HCT116 (cell line): Measurements from ENCODE around the gene CTXND1.

Experiments
- CEBPB ChIP-seq: IDR thresholded peaks from 2 replicates; pipeline ENCODE4 v1.6.1; 2012; ENCODE audit warnings: low read depth
- EZH2 ChIP-seq: fragments of 200-600 bp; sonication (generic); IDR thresholded peaks from 2 replicates; pipeline ENCODE4 v1.6.1; 2017; ENCODE audit warnings: antibody characterized with exemption, mixed run types
- JUND ChIP-seq: IDR thresholded peaks from 2 replicates; pipeline ENCODE4 v1.6.1; 2012
- MAX ChIP-seq: IDR thresholded peaks from 2 replicates; pipeline ENCODE4 v1.6.1; 2012
- RAD21 ChIP-seq: IDR thresholded peaks from 2 replicates; pipeline ENCODE4 v1.6.1; 2012; ENCODE audit warnings: low read depth, mild to moderate bottlenecking
- SIN3A ChIP-seq: IDR thresholded peaks from 2 replicates; pipeline ENCODE4 v1.6.1; 2012; ENCODE audit warnings: low read depth
- SP1 ChIP-seq: IDR thresholded peaks from 2 replicates; pipeline ENCODE4 v1.6.1; 2012; ENCODE audit warnings: low read depth
- ZFX ChIP-seq: fragments of 450-650 bp; IDR thresholded peaks from 2 replicates; pipeline ENCODE4 v1.6.1; 2017
- ZNF274 ChIP-seq: fragments of 200-500 bp; sonication (Bioruptor generic); IDR thresholded peaks from 2 replicates; pipeline ENCODE4 v1.6.1; 2014; ENCODE audit warnings: mild to moderate bottlenecking, low read depth, low read length, inconsistent platforms
- TF ChIP-seq, protein P1 (sequence below): IDR thresholded peaks from 2 replicates; pipeline ENCODE4 v1.6.1; 2011; ENCODE audit warnings: mild to moderate bottlenecking, low read length, moderate library complexity; ENCODE audit not compliant: insufficient replicate concordance; ENCODE audit errors: extremely low read depth
- TF ChIP-seq, protein P2 (sequence below), 3 experiments: fragments of 200-600 bp in 1 of 3; sonication (generic) in 1 of 3; IDR thresholded peaks in 2 of 3; conservative IDR thresholded peaks in 1 of 3; 2 replicates each; pipeline ENCODE4 v1.5.1; 2012 to 2017; ENCODE audit warnings: low read depth in 2 of 3, low read length in 2 of 3, antibody characterized with exemption in 1 of 3, borderline replicate concordance in 1 of 3, control low read depth in 1 of 3, mild to moderate bottlenecking in 1 of 3, mixed read lengths in 1 of 3, mixed run types in 1 of 3, moderate library complexity in 1 of 3; ENCODE audit not compliant: insufficient read depth in 1 of 3

- TF ChIP-seq, protein P1, sequence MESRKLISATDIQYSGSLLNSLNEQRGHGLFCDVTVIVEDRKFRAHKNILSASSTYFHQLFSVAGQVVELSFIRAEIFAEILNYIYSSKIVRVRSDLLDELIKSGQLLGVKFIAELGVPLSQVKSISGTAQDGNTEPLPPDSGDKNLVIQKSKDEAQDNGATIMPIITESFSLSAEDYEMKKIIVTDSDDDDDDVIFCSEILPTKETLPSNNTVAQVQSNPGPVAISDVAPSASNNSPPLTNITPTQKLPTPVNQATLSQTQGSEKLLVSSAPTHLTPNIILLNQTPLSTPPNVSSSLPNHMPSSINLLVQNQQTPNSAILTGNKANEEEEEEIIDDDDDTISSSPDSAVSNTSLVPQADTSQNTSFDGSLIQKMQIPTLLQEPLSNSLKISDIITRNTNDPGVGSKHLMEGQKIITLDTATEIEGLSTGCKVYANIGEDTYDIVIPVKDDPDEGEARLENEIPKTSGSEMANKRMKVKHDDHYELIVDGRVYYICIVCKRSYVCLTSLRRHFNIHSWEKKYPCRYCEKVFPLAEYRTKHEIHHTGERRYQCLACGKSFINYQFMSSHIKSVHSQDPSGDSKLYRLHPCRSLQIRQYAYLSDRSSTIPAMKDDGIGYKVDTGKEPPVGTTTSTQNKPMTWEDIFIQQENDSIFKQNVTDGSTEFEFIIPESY: no peak
- TF ChIP-seq ZFX (no peak), RAD21 (no peak), EZH2 (no peak), ZNF274 (no peak), JUND (no peak), SP1 (no peak), SIN3A (no peak), MAX (no peak), CEBPB (no peak)
- TF ChIP-seq, protein P2, sequence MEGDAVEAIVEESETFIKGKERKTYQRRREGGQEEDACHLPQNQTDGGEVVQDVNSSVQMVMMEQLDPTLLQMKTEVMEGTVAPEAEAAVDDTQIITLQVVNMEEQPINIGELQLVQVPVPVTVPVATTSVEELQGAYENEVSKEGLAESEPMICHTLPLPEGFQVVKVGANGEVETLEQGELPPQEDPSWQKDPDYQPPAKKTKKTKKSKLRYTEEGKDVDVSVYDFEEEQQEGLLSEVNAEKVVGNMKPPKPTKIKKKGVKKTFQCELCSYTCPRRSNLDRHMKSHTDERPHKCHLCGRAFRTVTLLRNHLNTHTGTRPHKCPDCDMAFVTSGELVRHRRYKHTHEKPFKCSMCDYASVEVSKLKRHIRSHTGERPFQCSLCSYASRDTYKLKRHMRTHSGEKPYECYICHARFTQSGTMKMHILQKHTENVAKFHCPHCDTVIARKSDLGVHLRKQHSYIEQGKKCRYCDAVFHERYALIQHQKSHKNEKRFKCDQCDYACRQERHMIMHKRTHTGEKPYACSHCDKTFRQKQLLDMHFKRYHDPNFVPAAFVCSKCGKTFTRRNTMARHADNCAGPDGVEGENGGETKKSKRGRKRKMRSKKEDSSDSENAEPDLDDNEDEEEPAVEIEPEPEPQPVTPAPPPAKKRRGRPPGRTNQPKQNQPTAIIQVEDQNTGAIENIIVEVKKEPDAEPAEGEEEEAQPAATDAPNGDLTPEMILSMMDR (IDR thresholded peaks at IDR 0.05 in 2 of 3, conservative IDR thresholded peaks at IDR 0.05 in 1 of 3; ENCODE audit: borderline replicate concordance in 1 of 3, insufficient read depth in 1 of 3, low read depth in 2 of 3, low read length in 2 of 3): no peak
Observed at GRCh38 chr15:80251428-80252120, 439 bp downstream of the CTXND1 start.
